IMR-90 (cell line): ENCODE results near the gene VTCN1.

Experiments
- RAD21 ChIP-seq: IDR thresholded peaks from 2 replicates; pipeline ENCODE4 v1.6.1; 2012; ENCODE audit warnings: low read length, improper control_type of control experiment
- TF ChIP-seq, protein P1 (sequence below): conservative IDR thresholded peaks from 2 replicates; pipeline ENCODE4 v1.5.1; 2012; ENCODE audit warnings: mild to moderate bottlenecking, low read depth, low read length, improper control_type of control experiment

DNA sequence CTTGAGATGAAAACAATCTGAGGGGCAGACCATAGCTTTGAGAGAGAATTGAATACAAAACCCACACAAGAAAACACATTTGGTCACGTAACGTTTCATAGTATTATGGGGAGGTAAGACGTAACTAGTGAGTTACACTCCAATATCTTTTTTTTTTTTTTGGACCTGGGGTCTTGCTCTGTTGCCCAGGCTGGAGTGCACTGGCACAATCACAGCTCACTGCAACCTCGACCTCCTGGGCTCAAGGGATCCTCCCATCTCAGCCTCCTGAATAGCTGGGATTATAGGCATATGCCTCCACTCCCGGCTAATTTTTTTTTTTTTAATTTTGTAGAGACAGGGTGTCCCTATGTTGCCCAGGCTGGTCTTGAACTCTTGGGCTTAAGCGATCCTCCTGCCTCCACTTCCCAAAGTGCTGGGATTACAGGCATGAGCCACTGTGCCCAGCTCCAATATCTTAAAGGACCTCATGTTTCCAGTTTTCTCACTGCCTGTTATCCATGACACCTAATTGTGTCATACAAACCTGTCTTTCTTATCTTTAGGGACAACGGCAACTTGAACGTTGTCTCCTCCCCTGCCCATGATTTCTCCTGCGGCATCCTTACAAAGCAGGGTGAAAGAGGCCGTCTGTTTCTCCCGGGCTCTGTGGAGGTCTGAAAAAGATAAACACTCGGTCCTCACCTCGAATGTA is 94.5 kb downstream of the VTCN1 start:
- TF ChIP-seq RAD21, result no peak
- TF ChIP-seq, protein P1, sequence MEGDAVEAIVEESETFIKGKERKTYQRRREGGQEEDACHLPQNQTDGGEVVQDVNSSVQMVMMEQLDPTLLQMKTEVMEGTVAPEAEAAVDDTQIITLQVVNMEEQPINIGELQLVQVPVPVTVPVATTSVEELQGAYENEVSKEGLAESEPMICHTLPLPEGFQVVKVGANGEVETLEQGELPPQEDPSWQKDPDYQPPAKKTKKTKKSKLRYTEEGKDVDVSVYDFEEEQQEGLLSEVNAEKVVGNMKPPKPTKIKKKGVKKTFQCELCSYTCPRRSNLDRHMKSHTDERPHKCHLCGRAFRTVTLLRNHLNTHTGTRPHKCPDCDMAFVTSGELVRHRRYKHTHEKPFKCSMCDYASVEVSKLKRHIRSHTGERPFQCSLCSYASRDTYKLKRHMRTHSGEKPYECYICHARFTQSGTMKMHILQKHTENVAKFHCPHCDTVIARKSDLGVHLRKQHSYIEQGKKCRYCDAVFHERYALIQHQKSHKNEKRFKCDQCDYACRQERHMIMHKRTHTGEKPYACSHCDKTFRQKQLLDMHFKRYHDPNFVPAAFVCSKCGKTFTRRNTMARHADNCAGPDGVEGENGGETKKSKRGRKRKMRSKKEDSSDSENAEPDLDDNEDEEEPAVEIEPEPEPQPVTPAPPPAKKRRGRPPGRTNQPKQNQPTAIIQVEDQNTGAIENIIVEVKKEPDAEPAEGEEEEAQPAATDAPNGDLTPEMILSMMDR, result no peak
